DOHH2 (cell line): ENCODE data around the gene PSENEN.

Experiments
- CTCF ChIP-seq: fragments of 200-600 bp; sonication (generic); IDR thresholded peaks from one replicate; pipeline ENCODE4 v1.5.1; 2014; ENCODE audit warnings: antibody characterized with exemption, mild to moderate bottlenecking, low read depth, low read length; ENCODE audit not compliant: poor library complexity, severe bottlenecking
- EZH2phosphoT487 ChIP-seq: fragments of 200-600 bp; sonication (generic); IDR thresholded peaks from 2 replicates; pipeline ENCODE4 v1.6.1; 2017; ENCODE audit warnings: borderline replicate concordance, mild to moderate bottlenecking, antibody characterized with exemption, low read length, moderate library complexity, mixed read lengths

- no peak for TF ChIP-seq CTCF
- TF ChIP-seq EZH2phosphoT487: no peak
These were observed 9.7 kb downstream of the PSENEN start for GRCh38 chr19:35755131-35755549.
